ENCODE results near the gene AHCYL2. TPM values are rescaled to one million over a fixed set of nuclear protein-coding genes. Genes with fewer than 3 reads are reported as not detected.

AHCYL2 gene
- total RNA-seq = 29.5 TPM

DNA sequence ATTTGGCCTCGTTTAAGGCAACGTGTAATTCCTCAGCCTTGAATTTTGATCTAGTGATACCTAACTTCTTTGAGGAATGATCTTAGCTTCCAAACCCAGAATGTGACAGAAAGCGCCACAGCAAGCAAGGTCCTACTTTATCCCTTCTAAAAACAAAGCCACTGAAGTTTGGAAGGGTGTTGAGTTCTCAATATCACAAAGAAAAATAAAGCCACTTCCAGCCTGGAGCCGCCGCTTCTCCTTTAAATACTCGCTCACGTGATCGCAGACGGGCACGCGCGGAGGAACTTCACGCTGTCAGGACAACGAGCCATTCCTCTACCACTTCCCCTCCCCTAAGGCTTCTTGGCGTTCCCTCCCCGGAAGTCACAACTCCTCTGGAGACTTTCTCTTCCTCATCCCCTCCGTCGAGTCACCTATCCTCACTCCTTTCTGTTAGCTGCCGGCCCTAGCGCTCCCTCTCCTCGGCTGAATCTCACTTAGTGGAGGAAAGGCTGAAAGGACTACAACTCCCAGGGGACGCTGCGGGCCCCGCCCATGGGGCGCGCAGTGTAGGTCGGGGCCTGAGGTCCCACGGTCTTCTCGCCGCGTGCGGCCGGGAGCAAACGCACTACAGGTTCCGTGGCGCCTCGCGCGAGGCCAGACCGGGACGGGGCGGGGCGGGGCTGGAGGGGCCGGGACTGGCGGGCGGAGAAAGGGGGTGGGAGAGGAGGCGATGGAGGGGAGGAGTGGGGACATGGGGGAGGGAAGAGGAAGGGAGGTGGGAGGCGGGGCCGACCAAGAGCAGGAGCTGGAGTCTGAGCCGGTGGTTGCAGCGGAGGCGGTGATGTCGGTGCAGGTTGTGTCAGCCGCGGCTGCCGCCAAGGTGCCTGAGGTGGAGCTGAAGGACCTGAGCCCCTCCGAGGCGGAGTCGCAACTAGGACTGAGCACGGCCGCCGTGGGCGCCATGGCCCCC is at the start of gene AHCYL2:
AHCYL2 (plus strand) TSS at position 780 of the 955 bp plus-strand sequence.
- peak; percentile 99 for DNase-seq

DNA sequence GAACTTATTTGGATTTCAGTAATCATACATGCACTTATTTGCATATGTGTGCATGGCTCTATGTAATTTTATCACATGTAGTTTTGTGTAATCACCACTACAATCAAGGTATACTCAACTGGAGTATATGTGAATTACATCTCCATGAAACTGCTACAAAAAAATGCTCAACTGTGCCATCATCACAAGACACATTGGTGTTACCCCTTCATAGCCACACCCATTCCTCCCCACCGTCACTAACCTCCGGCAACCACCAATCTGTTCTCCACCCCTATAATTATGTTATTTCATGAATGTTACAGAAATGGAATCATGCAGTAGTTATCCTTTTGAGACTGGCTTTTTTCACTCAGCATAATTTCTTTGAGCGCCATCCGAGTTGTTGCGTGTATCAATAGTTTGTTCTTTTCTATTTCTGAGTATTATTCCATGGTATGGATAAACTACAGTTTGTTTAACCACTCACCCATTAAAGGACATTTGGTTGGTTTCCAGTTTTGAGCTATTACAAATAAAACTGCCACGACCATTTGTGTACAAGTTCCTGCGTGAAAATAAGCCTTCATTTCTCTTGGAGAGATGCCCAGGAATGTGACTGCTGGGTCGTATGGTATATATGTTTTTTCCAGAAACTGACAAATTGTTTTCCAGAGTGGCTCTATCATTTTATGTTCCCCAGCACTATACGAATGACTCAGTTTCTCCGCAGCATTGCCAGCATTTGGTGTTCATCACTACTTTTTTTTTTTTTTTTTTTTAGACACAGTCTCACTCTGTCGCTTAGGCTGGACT is 47.7 kb upstream of the AHCYL2 start:
- peak; percentile 20 for DNase-seq

DNA sequence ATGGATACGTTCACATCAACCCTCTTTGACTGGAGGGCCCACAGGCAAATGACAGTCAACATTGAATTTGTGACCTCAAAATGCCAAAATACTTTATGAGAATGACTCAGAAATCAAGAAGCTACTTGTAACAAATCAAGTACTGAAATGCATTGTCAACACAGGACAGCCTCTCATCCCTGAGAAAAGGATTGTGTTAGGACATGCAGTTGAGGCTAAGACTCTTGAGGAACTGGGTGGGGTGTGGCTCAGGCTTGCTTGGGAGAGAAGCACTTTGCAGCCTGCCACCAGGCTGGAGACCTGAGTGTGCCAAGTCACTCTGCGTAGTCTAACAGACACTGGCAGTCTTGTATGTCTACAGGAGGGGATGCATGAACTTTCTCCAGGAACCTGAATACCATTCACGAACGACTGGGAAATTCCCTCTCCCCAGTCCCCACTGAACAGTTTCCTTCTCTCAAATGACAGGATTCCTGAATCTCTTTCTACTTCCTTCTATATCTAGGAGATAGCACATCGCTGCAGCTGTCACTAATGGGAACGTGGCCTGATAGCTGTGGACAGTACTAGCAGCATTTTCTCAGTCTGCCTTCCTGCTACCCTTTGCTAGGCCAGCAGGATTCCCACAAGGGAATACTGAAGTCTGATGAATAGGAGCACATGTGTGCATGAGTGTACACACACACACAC is 39.7 kb upstream of the AHCYL2 start:
- peak; percentile 71 for DNase-seq

DNA sequence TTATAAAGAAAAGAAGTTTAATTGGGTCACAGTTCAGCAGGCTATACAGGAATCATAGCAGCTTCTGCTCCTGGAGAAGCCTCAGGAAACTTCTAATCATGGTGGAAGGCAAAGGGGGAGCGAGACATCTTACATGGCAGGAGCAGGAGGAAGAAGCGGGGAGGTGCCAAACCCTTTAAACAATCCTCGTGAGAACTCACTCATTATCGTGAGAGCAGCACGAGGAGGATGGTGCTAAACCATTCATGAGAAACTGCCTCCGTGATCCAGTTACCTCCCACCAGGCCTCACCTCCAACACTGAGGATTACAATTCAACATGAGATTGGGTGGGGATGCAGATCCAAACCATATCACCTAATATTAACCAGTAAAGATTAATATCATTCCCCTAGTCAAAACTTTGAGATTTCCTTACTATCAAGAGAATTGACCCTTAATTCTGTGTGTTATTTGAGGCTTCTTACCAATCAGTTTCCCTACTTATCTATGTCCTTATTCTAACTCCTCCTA is 38.0 kb upstream of the AHCYL2 start:
- no peak for DNase-seq

DNA sequence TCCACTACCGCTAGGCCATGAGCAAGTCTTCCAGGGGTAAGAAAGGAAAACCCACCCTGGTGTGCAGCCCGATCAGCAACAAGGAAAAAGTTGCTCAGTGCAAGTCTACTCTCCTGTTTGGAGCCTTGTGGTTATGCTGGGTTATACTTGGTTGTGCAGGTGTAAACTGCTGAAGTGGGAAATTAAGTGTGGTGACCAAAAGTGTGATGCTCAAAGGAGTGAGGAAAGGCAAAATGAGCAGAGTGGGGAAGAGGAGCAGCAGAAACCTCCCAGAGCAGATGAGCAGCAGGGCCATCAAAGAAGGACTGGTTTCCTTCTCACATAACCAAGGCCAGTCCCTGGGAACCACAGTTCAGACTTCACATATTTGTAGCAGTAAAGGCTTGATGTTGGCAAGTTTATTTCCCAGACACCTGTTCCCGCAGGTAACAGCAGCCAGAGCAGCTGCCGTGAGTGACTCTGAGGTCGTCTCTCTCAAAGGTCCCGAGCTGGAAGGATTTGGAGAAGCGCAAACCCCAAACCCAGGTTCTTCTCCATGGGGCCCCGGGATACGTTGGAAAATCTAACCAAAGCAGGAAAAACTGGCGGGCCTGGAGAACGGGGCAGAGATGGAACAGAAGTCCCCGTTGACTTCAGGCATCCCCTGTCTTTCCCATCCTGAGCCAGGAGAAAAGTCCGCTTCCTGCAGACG is 37.0 kb upstream of the AHCYL2 start:
- DNase-seq = no peak

DNA sequence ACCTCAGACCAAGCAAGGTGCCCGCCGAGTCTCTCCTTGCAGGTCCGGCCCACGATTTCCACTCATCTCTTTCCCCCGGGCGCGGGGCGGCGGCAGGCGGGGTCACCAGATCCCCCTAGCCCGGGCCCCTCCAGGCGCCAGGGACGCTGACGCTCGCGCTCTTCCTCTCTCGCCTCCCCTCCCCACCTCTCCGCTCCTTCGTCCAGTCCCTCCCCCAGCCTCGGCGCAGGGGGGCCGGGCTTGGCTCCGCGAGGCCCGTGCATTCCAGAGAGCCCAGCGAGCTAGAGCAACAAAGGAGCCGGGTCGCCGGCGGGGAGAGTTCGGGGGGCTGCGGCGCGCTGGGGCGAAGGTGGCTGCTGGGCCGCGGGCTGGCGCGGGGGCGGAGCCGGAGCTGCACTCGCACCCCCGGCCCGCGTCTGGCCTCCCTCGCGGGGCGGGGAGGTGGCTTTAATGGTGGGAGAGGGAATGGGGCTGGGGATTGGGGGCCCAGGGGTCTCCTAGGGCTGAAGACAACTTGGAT is 36.4 kb upstream of the AHCYL2 start, which contains the start of gene SMO:
SMO (plus strand) TSS at position 262 of the 520 bp plus-strand sequence. CDS start 519 bp downstream, outside the sequence.
- DNase-seq = peak; percentile 95

DNA sequence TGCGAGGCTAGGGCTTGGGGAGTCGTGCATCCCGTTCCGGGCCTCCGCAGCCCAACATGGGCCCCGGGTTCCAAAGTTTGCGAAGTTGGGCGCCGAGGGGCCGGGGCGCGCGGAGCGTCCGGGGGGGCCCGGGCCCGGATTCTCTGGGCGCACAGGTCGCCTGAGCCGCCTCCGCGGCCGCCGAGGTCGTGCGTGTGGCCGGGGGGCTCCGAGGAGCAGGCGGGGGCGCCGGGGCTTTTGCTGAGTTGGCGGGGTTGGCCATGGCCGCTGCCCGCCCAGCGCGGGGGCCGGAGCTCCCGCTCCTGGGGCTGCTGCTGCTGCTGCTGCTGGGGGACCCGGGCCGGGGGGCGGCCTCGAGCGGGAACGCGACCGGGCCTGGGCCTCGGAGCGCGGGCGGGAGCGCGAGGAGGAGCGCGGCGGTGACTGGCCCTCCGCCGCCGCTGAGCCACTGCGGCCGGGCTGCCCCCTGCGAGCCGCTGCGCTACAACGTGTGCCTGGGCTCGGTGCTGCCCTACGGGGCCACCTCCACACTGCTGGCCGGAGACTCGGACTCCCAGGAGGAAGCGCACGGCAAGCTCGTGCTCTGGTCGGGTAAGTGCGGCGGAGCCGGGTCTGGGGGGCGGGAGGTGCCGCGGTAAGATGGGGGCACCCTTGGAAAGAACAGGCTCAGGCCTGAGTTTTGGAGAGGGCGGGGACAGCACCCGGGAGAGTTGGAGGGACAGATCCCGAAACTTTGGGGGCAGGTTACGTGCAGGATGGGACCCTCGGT is 35.8 kb upstream of the AHCYL2 start:
- DNase-seq = peak; percentile 45

DNA sequence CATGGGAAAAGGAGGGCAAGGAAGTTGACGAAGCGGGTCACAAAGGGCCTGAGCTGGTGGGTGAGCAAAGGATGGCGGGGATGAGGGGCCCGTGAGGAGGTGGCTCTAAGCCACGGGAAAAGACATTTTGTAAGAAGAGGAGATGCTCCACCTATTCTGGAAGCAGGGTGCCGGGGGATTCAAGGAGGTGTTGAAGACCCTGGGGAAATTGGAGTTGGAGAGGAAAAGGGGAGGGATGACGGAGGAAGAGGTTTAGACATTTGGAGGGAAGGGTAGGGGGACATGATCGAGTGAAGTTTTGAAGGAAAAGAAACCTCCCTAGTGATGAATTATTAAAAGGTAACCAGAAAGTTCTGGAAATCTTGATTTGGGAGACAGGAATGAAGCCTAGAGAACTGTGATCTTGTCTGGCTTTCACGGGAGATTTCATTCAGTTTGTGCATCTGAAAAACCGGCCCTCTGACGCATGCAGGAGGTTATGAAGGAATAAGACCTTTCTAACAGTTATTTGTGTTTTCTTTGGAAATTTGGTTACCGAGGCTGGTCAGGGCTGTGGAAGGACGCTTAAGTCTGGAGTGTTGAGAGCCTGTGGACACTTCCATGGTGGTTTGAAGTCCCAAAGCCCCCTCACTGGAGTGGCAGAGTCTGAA is 35.0 kb upstream of the AHCYL2 start:
- no peak for DNase-seq

DNA sequence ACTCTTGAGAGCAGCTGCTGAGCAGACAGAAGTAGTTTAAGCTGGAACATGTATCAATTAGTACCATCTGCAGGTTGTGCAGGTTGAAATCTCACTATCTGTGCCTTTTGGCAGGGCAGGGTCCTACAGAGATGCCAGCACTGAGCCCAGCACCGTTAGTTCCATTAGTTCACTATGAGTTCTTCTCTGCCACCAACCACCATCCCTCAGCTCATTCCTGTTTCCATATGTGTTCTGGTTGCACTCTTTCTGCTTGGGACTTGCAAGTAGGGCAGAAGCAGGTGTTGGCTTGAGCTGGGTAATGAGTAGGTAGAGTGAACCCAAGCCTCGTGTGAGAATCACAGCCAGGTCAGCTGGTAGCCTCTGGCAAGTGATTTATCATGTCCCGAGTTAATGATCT is 33.6 kb upstream of the AHCYL2 start:
- DNase-seq = no peak

DNA sequence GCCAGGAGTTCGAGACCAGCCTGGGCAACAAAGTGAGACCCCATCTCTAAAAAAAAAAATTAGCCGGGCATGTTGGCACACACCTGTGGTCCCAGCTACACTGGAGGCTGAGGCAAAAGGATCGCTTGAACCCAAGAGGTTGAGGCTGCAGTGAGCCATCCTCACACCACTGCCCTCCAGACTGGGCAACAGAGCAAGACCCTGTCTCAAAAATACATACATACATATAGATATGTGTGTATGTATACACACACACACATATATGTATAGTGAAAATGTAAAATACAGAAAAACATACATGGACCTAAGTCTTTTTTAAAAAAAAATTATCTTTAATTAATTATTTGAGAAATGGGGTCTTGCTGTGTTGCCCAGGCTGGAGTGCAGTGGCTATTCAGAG is 30.9 kb upstream of the AHCYL2 start:
- no peak for DNase-seq

DNA sequence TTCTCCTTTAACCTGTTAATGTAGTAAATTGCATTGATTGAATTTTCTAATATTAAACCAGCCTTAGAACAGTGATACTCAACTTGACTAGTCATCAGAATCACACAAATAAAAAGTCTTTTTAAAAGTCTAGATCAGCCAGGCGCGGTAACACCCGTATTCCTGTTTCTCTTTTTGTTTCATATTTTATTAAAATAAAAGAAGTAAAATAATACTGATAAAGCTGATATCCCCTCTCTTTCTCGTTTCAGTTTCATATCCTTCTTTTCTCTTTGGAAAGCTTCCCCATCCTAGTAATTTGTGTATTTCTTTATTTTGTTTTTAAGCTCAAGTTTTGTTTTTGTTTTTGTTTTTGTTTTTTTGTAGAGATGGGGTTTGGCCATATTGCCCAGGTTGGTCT is 27.1 kb upstream of the AHCYL2 start:
- no peak for DNase-seq

DNA sequence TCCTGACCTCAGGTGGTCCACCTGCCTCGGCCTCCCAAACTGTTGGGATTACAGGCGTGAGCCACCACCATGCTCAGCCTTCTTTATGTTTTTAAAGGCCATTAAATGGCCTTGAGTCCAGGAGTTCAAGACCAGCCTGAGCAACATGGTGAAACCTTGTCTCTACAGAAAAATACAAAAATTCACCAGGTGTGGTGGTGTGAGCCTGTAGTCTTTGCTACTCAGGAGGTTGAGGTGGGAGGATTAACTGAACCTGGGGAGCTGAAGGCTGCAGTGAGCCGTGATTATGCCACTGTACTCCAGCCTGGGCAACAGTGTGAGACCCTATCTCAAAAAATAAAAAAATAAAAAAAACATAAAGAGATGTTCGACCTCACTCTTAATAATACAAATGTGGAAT is 25.4 kb upstream of the AHCYL2 start:
- DNase-seq = no peak

DNA sequence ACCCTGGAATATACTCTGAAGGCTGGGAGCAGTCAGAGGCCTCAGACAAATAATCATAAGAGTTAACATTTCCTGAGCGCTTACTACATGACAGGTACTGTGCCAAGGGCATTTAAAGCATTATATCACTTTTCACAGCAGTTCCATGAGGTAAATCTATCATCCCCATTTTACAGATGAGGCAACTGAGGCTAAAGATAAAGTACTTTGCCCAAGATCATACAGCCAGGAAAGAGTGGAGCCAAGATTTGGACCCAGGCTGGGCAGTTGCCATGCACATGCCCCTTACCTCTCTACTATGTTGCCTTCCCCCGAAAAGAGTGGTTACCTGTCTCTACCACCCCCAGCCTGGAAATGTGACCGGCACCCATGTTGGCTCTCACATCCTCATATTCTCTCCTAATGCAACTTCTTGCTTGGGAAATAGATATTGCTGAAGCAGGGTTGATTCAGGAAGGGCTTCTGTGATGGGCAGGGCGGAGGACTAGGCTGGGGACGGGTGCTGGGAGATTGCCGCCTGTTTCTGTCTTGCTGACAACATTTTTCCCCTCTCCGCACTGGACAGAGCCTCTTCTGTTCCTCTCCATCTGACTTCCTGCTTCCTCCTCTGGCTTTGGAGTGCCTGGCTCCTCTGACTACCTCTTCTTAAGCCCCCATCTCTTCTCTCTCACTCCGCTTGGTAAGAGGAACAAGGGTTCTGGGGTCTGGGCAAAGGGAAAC is 22.6 kb upstream of the AHCYL2 start:
- no peak for DNase-seq

DNA sequence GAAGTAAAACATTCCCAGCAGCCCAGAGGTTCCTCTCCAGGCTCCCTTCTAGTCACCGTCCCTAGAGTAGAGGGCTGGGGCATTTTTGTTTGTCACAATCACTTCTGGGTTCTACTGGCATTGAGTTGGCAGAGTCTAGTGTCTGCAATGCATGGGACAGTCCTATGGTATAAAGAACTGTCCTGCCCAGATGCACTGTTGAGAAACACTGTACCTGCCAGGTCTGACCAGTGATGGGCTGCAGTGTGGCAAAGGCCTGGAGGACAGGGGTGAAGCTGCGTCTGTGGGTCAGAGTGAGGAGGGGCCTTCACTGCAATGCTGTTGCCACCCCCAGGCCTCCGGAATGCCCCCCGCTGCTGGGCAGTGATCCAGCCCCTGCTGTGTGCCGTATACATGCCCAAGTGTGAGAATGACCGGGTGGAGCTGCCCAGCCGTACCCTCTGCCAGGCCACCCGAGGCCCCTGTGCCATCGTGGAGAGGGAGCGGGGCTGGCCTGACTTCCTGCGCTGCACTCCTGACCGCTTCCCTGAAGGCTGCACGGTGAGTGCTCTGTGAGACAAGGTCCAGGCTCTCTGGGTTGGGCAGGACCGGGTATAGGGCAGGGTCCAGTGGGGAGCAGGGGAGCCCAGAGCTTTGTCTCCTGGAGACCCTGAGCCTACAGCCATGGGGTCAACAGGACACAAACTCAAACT is 21.6 kb upstream of the AHCYL2 start:
- DNase-seq = no peak

DNA sequence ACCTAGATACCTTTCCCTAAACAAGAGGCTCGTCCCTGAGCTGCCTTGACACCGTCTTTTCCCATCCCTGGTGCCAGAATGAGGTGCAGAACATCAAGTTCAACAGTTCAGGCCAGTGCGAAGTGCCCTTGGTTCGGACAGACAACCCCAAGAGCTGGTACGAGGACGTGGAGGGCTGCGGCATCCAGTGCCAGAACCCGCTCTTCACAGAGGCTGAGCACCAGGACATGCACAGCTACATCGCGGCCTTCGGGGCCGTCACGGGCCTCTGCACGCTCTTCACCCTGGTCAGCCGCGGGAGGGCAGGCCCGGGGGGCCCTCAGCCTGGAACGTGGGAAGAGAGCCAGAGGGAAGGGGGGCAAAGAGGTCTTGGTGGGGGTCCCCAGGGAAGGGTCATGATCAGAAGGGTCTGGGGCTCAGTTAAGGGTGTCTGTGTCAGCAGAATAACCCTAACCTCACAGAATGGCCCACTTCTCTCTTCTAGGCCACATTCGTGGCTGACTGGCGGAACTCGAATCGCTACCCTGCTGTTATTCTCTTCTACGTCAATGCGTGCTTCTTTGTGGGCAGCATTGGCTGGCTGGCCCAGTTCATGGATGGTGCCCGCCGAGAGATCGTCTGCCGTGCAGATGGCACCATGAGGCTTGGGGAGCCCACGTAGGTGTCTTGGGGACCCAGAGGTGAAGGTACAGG is 19.6 kb upstream of the AHCYL2 start:
- no peak for DNase-seq

DNA sequence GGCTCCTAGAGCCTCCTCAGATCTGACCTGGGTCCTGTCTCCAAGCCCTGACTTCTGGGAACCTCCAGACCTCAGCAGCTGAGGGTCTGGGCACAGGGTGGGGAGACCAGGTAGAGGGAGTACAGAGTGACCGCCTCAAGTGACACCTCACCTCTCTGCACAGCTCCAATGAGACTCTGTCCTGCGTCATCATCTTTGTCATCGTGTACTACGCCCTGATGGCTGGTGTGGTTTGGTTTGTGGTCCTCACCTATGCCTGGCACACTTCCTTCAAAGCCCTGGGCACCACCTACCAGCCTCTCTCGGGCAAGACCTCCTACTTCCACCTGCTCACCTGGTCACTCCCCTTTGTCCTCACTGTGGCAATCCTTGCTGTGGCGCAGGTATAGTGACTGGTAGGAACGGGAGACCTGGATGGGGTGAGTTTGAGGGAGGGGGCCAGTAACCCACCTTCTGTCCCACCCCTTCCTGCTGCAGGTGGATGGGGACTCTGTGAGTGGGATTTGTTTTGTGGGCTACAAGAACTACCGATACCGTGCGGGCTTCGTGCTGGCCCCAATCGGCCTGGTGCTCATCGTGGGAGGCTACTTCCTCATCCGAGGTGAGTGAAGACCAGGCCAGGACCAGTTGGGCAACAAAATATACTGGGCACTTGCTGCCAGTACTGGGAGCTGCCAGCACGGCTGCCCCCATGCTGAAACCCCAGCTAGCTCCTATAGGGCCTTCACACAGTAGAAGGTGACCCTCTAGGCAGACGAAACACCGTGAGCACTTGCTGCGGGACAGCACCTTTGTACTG is 18.6 kb upstream of the AHCYL2 start:
- DNase-seq = no peak

DNA sequence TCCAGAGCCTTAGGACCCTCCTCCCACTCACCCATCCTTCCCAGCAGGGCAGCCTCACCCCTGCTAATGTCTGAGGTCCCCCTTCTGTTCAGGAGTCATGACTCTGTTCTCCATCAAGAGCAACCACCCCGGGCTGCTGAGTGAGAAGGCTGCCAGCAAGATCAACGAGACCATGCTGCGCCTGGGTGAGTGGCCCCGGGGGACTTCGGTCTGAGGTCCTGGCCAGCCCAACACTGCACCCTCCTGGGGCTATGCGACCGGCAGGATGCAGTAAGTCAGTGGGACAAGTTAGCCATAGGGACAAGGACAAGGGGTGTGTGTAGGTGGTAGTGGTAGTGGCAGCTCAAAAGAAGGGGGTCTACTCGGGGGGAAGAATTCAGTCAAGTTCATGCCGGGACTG is 16.2 kb upstream of the AHCYL2 start:
- no peak for DNase-seq

Measured in tongue (tissue), 2 donors.